Prostate gland (tissue), 2 donors: ENCODE data around the gene PCDHA5.

Experiments used
- POLR2A ChIP-seq: fragments of 450-650 bp; IDR thresholded peaks from one replicate; pipeline ENCODE4 v1.6.1; 2016; ENCODE audit warnings: antibody characterized with exemption, mild to moderate bottlenecking
- TF ChIP-seq, protein P1 (sequence below), 4 experiments: fragments of 200-600 bp in 2 of 4; fragments of 450-650 bp in 2 of 4; sonication (generic) in 2 of 4; IDR thresholded peaks; 1 replicate in 3 of 4; 2 replicates in 1 of 4; pipeline ENCODE4 v1.5.1; 2016 to 2019; ENCODE audit warnings: antibody characterized with exemption in 4 of 4, mild to moderate bottlenecking in 2 of 4, moderate library complexity in 2 of 4

DNA sequence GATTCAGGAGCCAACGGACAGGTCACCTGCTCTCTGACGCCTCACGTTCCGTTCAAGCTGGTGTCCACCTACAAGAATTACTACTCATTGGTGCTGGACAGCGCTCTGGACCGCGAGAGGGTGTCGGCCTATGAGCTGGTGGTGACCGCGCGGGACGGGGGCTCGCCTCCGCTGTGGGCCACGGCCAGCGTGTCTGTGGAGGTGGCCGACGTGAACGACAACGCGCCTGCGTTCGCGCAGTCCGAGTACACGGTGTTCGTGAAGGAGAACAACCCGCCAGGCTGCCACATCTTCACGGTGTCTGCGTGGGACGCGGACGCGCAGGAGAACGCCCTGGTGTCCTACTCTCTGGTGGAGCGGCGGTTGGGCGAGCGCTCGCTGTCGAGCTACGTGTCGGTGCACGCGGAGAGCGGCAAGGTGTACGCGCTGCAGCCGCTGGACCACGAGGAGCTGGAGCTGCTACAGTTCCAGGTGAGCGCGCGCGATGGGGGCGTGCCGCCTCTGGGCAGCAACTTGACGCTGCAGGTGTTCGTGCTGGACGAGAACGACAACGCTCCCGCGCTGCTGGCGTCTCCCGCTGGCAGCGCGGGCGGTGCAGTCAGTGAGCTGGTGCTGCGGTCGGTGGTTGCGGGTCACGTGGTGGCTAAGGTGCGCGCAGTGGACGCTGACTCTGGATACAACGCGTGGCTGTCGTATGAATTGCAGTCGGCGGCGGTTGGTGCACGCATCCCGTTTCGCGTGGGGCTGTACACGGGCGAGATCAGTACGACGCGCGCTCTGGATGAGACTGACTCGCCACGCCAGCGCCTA lies 36.0 kb downstream of the PCDHA5 start:
- TF ChIP-seq, protein P1, sequence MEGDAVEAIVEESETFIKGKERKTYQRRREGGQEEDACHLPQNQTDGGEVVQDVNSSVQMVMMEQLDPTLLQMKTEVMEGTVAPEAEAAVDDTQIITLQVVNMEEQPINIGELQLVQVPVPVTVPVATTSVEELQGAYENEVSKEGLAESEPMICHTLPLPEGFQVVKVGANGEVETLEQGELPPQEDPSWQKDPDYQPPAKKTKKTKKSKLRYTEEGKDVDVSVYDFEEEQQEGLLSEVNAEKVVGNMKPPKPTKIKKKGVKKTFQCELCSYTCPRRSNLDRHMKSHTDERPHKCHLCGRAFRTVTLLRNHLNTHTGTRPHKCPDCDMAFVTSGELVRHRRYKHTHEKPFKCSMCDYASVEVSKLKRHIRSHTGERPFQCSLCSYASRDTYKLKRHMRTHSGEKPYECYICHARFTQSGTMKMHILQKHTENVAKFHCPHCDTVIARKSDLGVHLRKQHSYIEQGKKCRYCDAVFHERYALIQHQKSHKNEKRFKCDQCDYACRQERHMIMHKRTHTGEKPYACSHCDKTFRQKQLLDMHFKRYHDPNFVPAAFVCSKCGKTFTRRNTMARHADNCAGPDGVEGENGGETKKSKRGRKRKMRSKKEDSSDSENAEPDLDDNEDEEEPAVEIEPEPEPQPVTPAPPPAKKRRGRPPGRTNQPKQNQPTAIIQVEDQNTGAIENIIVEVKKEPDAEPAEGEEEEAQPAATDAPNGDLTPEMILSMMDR (IDR thresholded peaks at IDR 0.05): no peak
- TF ChIP-seq POLR2A: no peak
